Astrocyte (in vitro differentiated cells and primary cell): Measurements from ENCODE around the gene LETMD1.

Experiments used
- EZH2 ChIP-seq: IDR thresholded peaks from 2 replicates; pipeline ENCODE4 v1.6.1; 2012; ENCODE audit warnings: mild to moderate bottlenecking, low read length, inconsistent platforms; ENCODE audit not compliant: insufficient read depth
- TF ChIP-seq, protein P1 (sequence below): IDR thresholded peaks from 2 replicates; pipeline ENCODE4 v1.5.1; 2011; ENCODE audit warnings: low read depth, mild to moderate bottlenecking, inconsistent platforms, low read length, moderate library complexity; ENCODE audit not compliant: insufficient read depth

- TF ChIP-seq, protein P1, sequence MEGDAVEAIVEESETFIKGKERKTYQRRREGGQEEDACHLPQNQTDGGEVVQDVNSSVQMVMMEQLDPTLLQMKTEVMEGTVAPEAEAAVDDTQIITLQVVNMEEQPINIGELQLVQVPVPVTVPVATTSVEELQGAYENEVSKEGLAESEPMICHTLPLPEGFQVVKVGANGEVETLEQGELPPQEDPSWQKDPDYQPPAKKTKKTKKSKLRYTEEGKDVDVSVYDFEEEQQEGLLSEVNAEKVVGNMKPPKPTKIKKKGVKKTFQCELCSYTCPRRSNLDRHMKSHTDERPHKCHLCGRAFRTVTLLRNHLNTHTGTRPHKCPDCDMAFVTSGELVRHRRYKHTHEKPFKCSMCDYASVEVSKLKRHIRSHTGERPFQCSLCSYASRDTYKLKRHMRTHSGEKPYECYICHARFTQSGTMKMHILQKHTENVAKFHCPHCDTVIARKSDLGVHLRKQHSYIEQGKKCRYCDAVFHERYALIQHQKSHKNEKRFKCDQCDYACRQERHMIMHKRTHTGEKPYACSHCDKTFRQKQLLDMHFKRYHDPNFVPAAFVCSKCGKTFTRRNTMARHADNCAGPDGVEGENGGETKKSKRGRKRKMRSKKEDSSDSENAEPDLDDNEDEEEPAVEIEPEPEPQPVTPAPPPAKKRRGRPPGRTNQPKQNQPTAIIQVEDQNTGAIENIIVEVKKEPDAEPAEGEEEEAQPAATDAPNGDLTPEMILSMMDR, result no peak
- no peak for TF ChIP-seq EZH2
Measured at GRCh38 chr12:51033048-51033447, 15.1 kb upstream of the LETMD1 start.
